H1 (cell line): Measurements from ENCODE around the gene PRKAG1. TPM values are rescaled to one million over a fixed set of nuclear protein-coding genes. Genes with fewer than 3 reads are reported as not detected.

Experiments used
- CTCF ChIA-PET: fragments of 300-600 bp; sonication (Branson Sonifier 250); formaldehyde crosslinking; loops from one replicate; lab custom pipeline; 2021; ENCODE audit not compliant: partially characterized antibody; lab: Charles Lee
- POLR2A ChIA-PET: fragments of 300-600 bp; sonication (Branson Sonifier 250); formaldehyde crosslinking; loops from one replicate; lab custom pipeline; 2021; ENCODE audit warnings: inconsistent platforms; ENCODE audit not compliant: partially characterized antibody; lab: Charles Lee
- DNase-seq, 2 experiments: peaks; one replicate each; pipeline versions ENCODE4 v3.0.0 to v3.0.0-alpha.2; 2010 to 2022; ENCODE audit warnings: low spot score in 2 of 2, low read depth in 1 of 2, mixed read lengths in 1 of 2
- FAIRE-seq: peaks from 2 replicates; lab custom pipeline; 2011; peaks lifted over from hg19 to GRCh38; lab: Jason Lieb, UNC
- H2AFZ ChIP-seq: 2 replicates; pipeline ENCODE4 v1.8.1; 2012; ENCODE audit warnings: low read length, inconsistent platforms
- H2AK5ac ChIP-seq: 2 replicates; pipeline ENCODE4 v1.6.1; 2013; ENCODE audit warnings: low read depth, low read length
- H2BK120ac ChIP-seq: replicated peaks from 2 replicates; pipeline ENCODE3; 2013; ENCODE audit warnings: low read depth, low read length, inconsistent platforms
- H2BK12ac ChIP-seq: 2 replicates; pipeline ENCODE4 v1.6.1; 2013; ENCODE audit warnings: low read depth, low read length
- H2BK15ac ChIP-seq: 2 replicates; pipeline ENCODE4 v1.6.1; 2013; ENCODE audit warnings: low read length
- H2BK20ac ChIP-seq: 2 replicates; pipeline ENCODE4 v1.6.1; 2013; ENCODE audit warnings: low read length
- H2BK5ac ChIP-seq: 2 replicates; pipeline ENCODE4 v1.6.1; 2013; ENCODE audit warnings: low read depth, low read length
- H3K14ac ChIP-seq: 2 replicates; pipeline ENCODE4 v1.6.1; 2013; ENCODE audit warnings: inconsistent platforms; ENCODE audit not compliant: insufficient read length
- H3K18ac ChIP-seq: 2 replicates; pipeline ENCODE4 v1.6.1; 2013; ENCODE audit warnings: low read length; ENCODE audit errors: extremely low read depth
- H3K23ac ChIP-seq: 2 replicates; pipeline ENCODE4 v1.6.1; 2013; ENCODE audit warnings: inconsistent platforms; ENCODE audit not compliant: insufficient read length
- H3K23me2 ChIP-seq: 2 replicates; pipeline ENCODE4 v1.6.1; 2013; ENCODE audit warnings: low read depth, low read length
- H3K27ac ChIP-seq: 2 replicates; pipeline ENCODE4 v1.6.1; 2011; ENCODE audit warnings: low read depth, low read length, inconsistent platforms
- H3K27me3 ChIP-seq, 4 experiments: replicated peaks in 1 of 4; 1 replicate in 1 of 4; 2 replicates in 3 of 4; pipeline versions ENCODE4 v1.6.1 to v1.8.1; 2011 to 2013; ENCODE audit warnings: low read length in 3 of 4, mild to moderate bottlenecking in 3 of 4, inconsistent platforms in 2 of 4, mixed read lengths in 2 of 4, moderate library complexity in 1 of 4; ENCODE audit not compliant: control insufficient read depth in 3 of 4, insufficient read depth in 3 of 4; ENCODE audit errors: extremely low read depth in 1 of 4
- H3K36me3 ChIP-seq, 4 experiments: 2 replicates each; pipeline versions ENCODE4 v1.6.1 to v1.8.1; 2011 to 2013; ENCODE audit warnings: mild to moderate bottlenecking in 4 of 4, low read length in 3 of 4, moderate library complexity in 2 of 4, control low read depth in 1 of 4, inconsistent platforms in 1 of 4; ENCODE audit not compliant: insufficient read depth in 4 of 4, control insufficient read depth in 2 of 4
- H3K4ac ChIP-seq: replicated peaks from 2 replicates; pipeline ENCODE3; 2013; ENCODE audit warnings: low read length, low read depth, mixed read lengths, inconsistent platforms; ENCODE audit not compliant: insufficient read length
- H3K4me1 ChIP-seq, 4 experiments: replicated peaks in 1 of 4; 1 replicate in 1 of 4; 2 replicates in 3 of 4; pipeline versions ENCODE4 v1.6.1 to v1.8.1; 2011 to 2013; ENCODE audit warnings: low read length in 3 of 4, inconsistent platforms in 2 of 4, mixed read lengths in 1 of 4; ENCODE audit not compliant: insufficient read depth in 4 of 4, control insufficient read depth in 3 of 4
- H3K4me2 ChIP-seq, 2 experiments: 2 replicates each; pipeline versions ENCODE4 v1.6.1 to v1.8.1; 2011 to 2013; ENCODE audit warnings: low read depth in 2 of 2, low read length in 2 of 2, control low read depth in 1 of 2, inconsistent platforms in 1 of 2, mild to moderate bottlenecking in 1 of 2; ENCODE audit not compliant: insufficient read depth in 1 of 2
- H3K4me3 ChIP-seq, 4 experiments: fragments of 200-600, 300-600 bp in 1 of 4; sonication (generic), shearing (Covaris generic), sonication (Bioruptor Twin) in 1 of 4; 2 replicates each; pipeline versions ENCODE4 v1.5.1 to v1.8.1; 2011 to 2016; ENCODE audit warnings: low read length in 4 of 4, low read depth in 3 of 4, control low read depth in 2 of 4, inconsistent platforms in 2 of 4, mild to moderate bottlenecking in 2 of 4, mixed read lengths in 1 of 4, moderate library complexity in 1 of 4; ENCODE audit not compliant: insufficient read depth in 2 of 4; ENCODE audit errors: extremely low read depth in 1 of 4
- H3K56ac ChIP-seq: replicated peaks from 2 replicates; pipeline ENCODE3; 2013; ENCODE audit warnings: low read depth, mild to moderate bottlenecking, mixed read lengths, low read length, inconsistent platforms; ENCODE audit not compliant: insufficient read length
- H3K79me1 ChIP-seq: 2 replicates; pipeline ENCODE4 v1.6.1; 2013; ENCODE audit warnings: low read depth, low read length, control low read depth
- H3K79me2 ChIP-seq, 2 experiments: 2 replicates each; pipeline versions ENCODE4 v1.6.1 to v1.8.1; 2012 to 2013; ENCODE audit warnings: low read length in 2 of 2, mild to moderate bottlenecking in 2 of 2, inconsistent platforms in 1 of 2; ENCODE audit not compliant: insufficient read depth in 2 of 2, control insufficient read depth in 1 of 2
- H3K9ac ChIP-seq, 4 experiments: replicated peaks in 1 of 4; 1 replicate in 1 of 4; 2 replicates in 3 of 4; pipeline versions ENCODE4 v1.6.1 to v1.8.1; 2011 to 2013; ENCODE audit warnings: low read depth in 3 of 4, low read length in 3 of 4, control low read depth in 2 of 4, mild to moderate bottlenecking in 2 of 4, moderate library complexity in 2 of 4, inconsistent platforms in 1 of 4; ENCODE audit errors: extremely low read depth in 1 of 4
- H3K9me3 ChIP-seq, 2 experiments: 2 replicates each; pipeline versions ENCODE4 v1.6.1 to v1.8.1; 2012 to 2013; ENCODE audit warnings: mild to moderate bottlenecking in 2 of 2, moderate library complexity in 2 of 2, control low read depth in 1 of 2, inconsistent platforms in 1 of 2, low read depth in 1 of 2, low read length in 1 of 2, mixed read lengths in 1 of 2; ENCODE audit not compliant: insufficient read depth in 2 of 2
- H4K20me1 ChIP-seq, 2 experiments: replicated peaks in 1 of 2; 2 replicates each; pipeline versions ENCODE3 to v1.8.1; 2011 to 2013; ENCODE audit warnings: inconsistent platforms in 2 of 2, low read length in 2 of 2, mild to moderate bottlenecking in 1 of 2; ENCODE audit not compliant: insufficient read depth in 2 of 2, control insufficient read depth in 1 of 2
- H4K5ac ChIP-seq: 2 replicates; pipeline ENCODE4 v1.6.1; 2013; ENCODE audit warnings: low read length, low read depth, mixed read lengths, inconsistent platforms; ENCODE audit not compliant: insufficient read length
- H4K8ac ChIP-seq: 2 replicates; pipeline ENCODE4 v1.8.0; 2013; ENCODE audit warnings: mild to moderate bottlenecking, moderate library complexity, low read length, inconsistent platforms; ENCODE audit not compliant: insufficient read depth; ENCODE audit errors: extremely low read depth
- H4K91ac ChIP-seq: replicated peaks from 2 replicates; pipeline ENCODE3; 2013; ENCODE audit warnings: low read length, mixed read lengths, inconsistent platforms; ENCODE audit not compliant: insufficient read length
- BCL11A ChIP-seq, 2 experiments: IDR thresholded peaks; one replicate each; pipeline ENCODE4 v1.6.1; 2011; ENCODE audit warnings: low read depth in 2 of 2, low read length in 2 of 2, mild to moderate bottlenecking in 2 of 2
- BRCA1 ChIP-seq: IDR thresholded peaks from 2 replicates; pipeline ENCODE4 v1.6.1; 2012; ENCODE audit warnings: low read depth, low read length, improper control_type of control experiment
- GTF2F1 ChIP-seq: IDR thresholded peaks from 2 replicates; pipeline ENCODE4 v1.6.1; 2012; ENCODE audit warnings: low read depth, low read length, improper control_type of control experiment, borderline replicate concordance
- KDM1A ChIP-seq: fragments of 200-600, 300-600 bp; sonication (generic); IDR thresholded peaks from 2 replicates; pipeline ENCODE4 v1.7.1; 2016; ENCODE audit warnings: mild to moderate bottlenecking, low read length, borderline replicate concordance
- NRF1 ChIP-seq: IDR thresholded peaks from 2 replicates; pipeline ENCODE4 v1.6.1; 2011; ENCODE audit warnings: mild to moderate bottlenecking, low read depth, low read length, improper control_type of control experiment
- POLR2AphosphoS5 ChIP-seq: IDR thresholded peaks from 2 replicates; pipeline ENCODE4 v1.6.1; 2011; ENCODE audit warnings: low read depth, low read length
- RNF2 ChIP-seq: fragments of 200-900, 300-1000 bp; sonication (generic); IDR thresholded peaks from 2 replicates; pipeline ENCODE4 v1.7.1; 2016; ENCODE audit warnings: borderline replicate concordance, low read depth, mild to moderate bottlenecking, antibody characterized with exemption, low read length; ENCODE audit not compliant: poor library complexity, severe bottlenecking; ENCODE audit errors: missing control alignments
- WGBS, 2 experiments: shearing (Covaris generic) in 1 of 2; methylation state at CpG; one replicate each; pipeline versions ENCODE4 v1.1.6 to v1.1.7; 2013 to 2015; ENCODE audit warnings: low lambda C conversion rate in 2 of 2, mixed read lengths in 2 of 2, inconsistent platforms in 1 of 2, low coverage in 1 of 2, missing lambda C conversion rate in 1 of 2; ENCODE audit not compliant: insufficient replicate concordance in 2 of 2, insufficient coverage in 1 of 2, insufficient read length in 1 of 2; ENCODE audit errors: extremely low coverage in 1 of 2, missing lambda C conversion rate in 1 of 2; 5-methylcytosine and 5-hydroxymethylcytosine counted together
- polyA plus RNA-seq, 7 experiments: library from polyadenylated mRNA; depleted of rRNA in 3 of 7; stranded (reverse) in 5 of 7; unstranded in 2 of 7; fragments of >200 nt in 5 of 7; fragments of 200-250 nt in 2 of 7; gene quantifications; 1 replicate in 5 of 7; 2 replicates in 1 of 7; 4 replicates in 1 of 7; pipeline versions ENCODE4 v1.2.1 to v1.2.3, GENCODE V29; 2011 to 2013; ENCODE audit warnings: missing spikeins in 2 of 7, mixed read lengths in 2 of 7
- total RNA-seq: library from RNA; stranded (reverse); fragmentation: NEBNext Ultra II Directional; extraction: Animal tissue kit (Norgen Biotek cat#: 25700); gene quantifications from 2 replicates; pipeline ENCODE4 v1.2.1, GENCODE V29; 2021

PRKAG1 gene
- total and polyA plus RNA-seq, 2 of the 8 experiments (the other 6 are each of a cell fraction or from before 2014, with no cell fraction given), result 38.6 to 57.5 TPM

DNA sequence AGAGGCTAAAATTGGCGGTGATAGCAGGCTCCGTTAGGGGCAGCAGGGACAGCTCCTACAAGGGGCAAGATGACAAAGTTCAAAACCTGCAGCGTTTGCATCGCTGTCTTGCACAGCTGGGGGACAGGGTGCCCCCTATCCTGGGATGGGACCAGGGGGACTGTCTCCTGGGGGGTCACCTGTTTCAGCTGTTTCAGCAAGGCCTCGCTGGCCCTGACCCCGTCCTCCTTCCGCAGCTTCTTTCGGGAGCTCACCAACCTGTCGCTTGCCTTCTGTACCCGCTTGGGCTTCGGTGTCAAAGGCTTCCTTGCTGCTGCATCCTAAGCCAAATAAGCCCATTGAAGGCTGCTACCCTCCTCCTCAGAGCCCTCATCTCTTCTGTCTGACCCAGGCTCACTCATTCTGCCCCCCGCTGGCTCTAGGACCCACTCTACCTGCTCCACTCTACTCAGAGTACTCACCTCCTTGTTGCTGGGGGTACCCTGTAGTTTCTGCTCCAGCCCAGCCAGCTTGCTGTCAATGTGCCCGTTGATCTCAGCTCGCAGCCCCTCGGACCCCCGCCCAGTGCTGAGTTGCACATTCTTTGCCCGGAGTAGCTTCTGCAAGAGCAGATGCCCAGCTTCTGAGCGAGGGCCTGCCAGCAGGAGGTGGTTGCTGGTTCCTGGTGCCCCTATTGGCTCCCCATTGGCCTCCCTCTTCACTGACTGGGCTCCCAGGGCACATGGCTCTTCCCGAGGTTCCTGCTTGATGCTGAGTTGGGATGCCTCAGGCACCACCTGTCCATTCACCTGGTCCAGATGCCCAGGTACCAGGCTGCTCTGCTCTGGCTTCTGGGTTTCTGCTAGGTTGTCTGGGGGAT is 12.4 kb upstream of the PRKAG1 start:
- H4K5ac ChIP-seq, result no peak overlapping the region
- H3K14ac ChIP-seq, result no peak overlapping the region
- H4K91ac ChIP-seq, result no peak overlapping the region
- no peaks in the 10 kb centered on the region for H3K4me1 ChIP-seq
- no peak overlapping the region for H3K56ac ChIP-seq
- FAIRE-seq, result no peak
- no peak overlapping the region for H3K23ac ChIP-seq
- ChIA-PET POLR2A (interaction anchor here (0.6 to 22.2 kb wide), 7 partner anchors 1 to 1226 kb away, joined by 3 to 339 read pairs (median 5); partner anchors contain the start of gene KMT2D), CTCF (interaction anchor here (0.6 to 12.2 kb wide), 7 partner anchors 9 to 649 kb away, joined by 3 to 126 read pairs (median 5); no protein-coding TSS in a partner anchor)
- DNase-seq, result no peak
- no peak overlapping the region for H3K4me2 ChIP-seq
- H3K4ac ChIP-seq, result no peak overlapping the region
- peaks cover 6 to 11% of the 10 kb centered on the region in 2 experiments for H4K20me1 ChIP-seq
- peak overlapping the region; percentile 57; the same call in 1 of the 2 replicates for H4K8ac ChIP-seq
- no peak overlapping the region; a peak in 1 of 7 replicates for H3K9ac ChIP-seq
- no peak overlapping the region for H2AFZ ChIP-seq
- H3K18ac ChIP-seq, result no peak overlapping the region
- H3K27ac ChIP-seq, result no peak overlapping the region
- no peak overlapping the region for H2BK12ac ChIP-seq
- H2AK5ac ChIP-seq, result no peak overlapping the region
- no peaks in the 10 kb centered on the region for H3K23me2 ChIP-seq
- 93% methylated on average over 19 of the region's 19 CpGs; no CpG with 5 or more reads in 1 of the 2 experiments for WGBS, 2 experiments
- H3K36me3 ChIP-seq, result peaks cover 46 to 76% (median 72%) of the 10 kb centered on the region in 4 experiments
- H2BK5ac ChIP-seq, result no peak overlapping the region
- no peaks in the 10 kb centered on the region for H3K79me2 ChIP-seq
- H3K4me3 ChIP-seq, result no peak overlapping the region
- no peak for TF ChIP-seq RNF2
- no peak for TF ChIP-seq GTF2F1
- no peak for TF ChIP-seq NRF1
- no peak for TF ChIP-seq BRCA1
- TF ChIP-seq BCL11A (IDR thresholded peaks at IDR 0.05; ENCODE audit: low read depth in 2 of 2, low read length in 2 of 2), result no peak
- peak; percentile 14; the same call in 1 of the 2 replicates for TF ChIP-seq POLR2AphosphoS5
- no peak for TF ChIP-seq KDM1A
- TF ChIP-seq, all 59 proteins: peak for 1
- no peaks in the 10 kb centered on the region for H3K27me3 ChIP-seq
- H3K9me3 ChIP-seq, result no peaks in the 10 kb centered on the region
- H2BK120ac ChIP-seq, result no peak overlapping the region
- no peak overlapping the region for H2BK15ac ChIP-seq
- no peaks in the 10 kb centered on the region; the same call in 1 of the 2 replicates for H3K79me1 ChIP-seq
- H2BK20ac ChIP-seq, result no peak overlapping the region
